ENCODE measurements around the gene XPO6. TPM values are rescaled to one million over a fixed set of nuclear protein-coding genes. Genes with fewer than 3 reads are reported as not detected.
A peak's percentile ranks its signal among the peaks of the same experiment; 100 is the strongest.

XPO6 gene
- polyA plus RNA-seq, 1 experiment, result 207 TPM

- H3K27ac ChIP-seq (ENCODE audit: low read depth, low read length), result peak overlapping the region; percentile 65
- ChIA-PET POLR2A (interaction anchor here (0.6 to 1.6 kb wide), 6 partner anchors 8 to 29 kb away, joined by 3 to 29 read pairs (median 7); no protein-coding TSS in a partner anchor), CTCF (no interaction called here)
- no peak for TF ChIP-seq CTCF (IDR thresholded peaks at IDR 0.05; ENCODE audit: low read depth, low read length)
- H3K27me3 ChIP-seq (ENCODE audit: control insufficient read depth, insufficient read depth, low read length), result no peaks in the 10 kb centered on the region
- H3K9me3 ChIP-seq (ENCODE audit: control insufficient read depth, insufficient read depth, low read length), result no peaks in the 10 kb centered on the region
- DNase-seq (ENCODE audit: low read depth, low spot score), result peak; percentile 91
- H3K4me3 ChIP-seq (ENCODE audit: low read depth, low read length), result no peak overlapping the region
These were observed 30.2 kb downstream of the XPO6 start for GRCh38 chr16:28181515-28181914.

- no peaks in the 10 kb centered on the region for H3K9me3 ChIP-seq (ENCODE audit: control insufficient read depth, insufficient read depth, low read length)
- DNase-seq (ENCODE audit: low read depth, low spot score), result no peak
- peak overlapping the region; percentile 65 for H3K27ac ChIP-seq (ENCODE audit: low read depth, low read length)
- POLR2A ChIA-PET, result interaction anchor here (0.8 to 1.6 kb wide), 5 partner anchors 9 to 30 kb away, joined by 3 to 29 read pairs (median 7); no protein-coding TSS in a partner anchor
- no peak overlapping the region for H3K4me3 ChIP-seq (ENCODE audit: low read depth, low read length)
- TF ChIP-seq CTCF (IDR thresholded peaks at IDR 0.05; ENCODE audit: low read depth, low read length), result no peak
- no peaks in the 10 kb centered on the region for H3K27me3 ChIP-seq (ENCODE audit: control insufficient read depth, insufficient read depth, low read length)
- CTCF ChIA-PET, result no interaction called here
These were observed 30.9 kb downstream of the XPO6 start for GRCh38 chr16:28180655-28181460.

- CTCF ChIA-PET, result interaction anchor here (0.6 kb wide), 1 partner anchor 9 kb away, joined by 3 read pairs; no protein-coding TSS in a partner anchor
- Histone ChIP-seq H3K4me3 (ENCODE audit: low read depth, low read length) (no peak overlapping the region), H3K27ac (ENCODE audit: low read depth, low read length) (no peak overlapping the region), H3K27me3 (ENCODE audit: control insufficient read depth, insufficient read depth, low read length) (no peaks in the 10 kb centered on the region), H3K9me3 (ENCODE audit: control insufficient read depth, insufficient read depth, low read length) (no peaks in the 10 kb centered on the region)
- no peak for DNase-seq (ENCODE audit: low read depth, low spot score)
- POLR2A ChIA-PET, result no interaction called here
- TF ChIP-seq CTCF (IDR thresholded peaks at IDR 0.05; ENCODE audit: low read depth, low read length), result no peak
These were observed 32.4 kb downstream of the XPO6 start for GRCh38 chr16:28179354-28179753.

GRCh38 chr16:28175715-28176114, 36.0 kb downstream of the XPO6 start:
- ChIA-PET POLR2A (no interaction called here), CTCF (interaction anchor here (0.8 kb wide), 1 partner anchor 12 kb away, joined by 3 read pairs; no protein-coding TSS in a partner anchor)
- TF ChIP-seq CTCF (IDR thresholded peaks at IDR 0.05; ENCODE audit: low read depth, low read length), result no peak
- H3K27me3 ChIP-seq (ENCODE audit: control insufficient read depth, insufficient read depth, low read length), result no peaks in the 10 kb centered on the region
- no peak overlapping the region for H3K27ac ChIP-seq (ENCODE audit: low read depth, low read length)
- H3K9me3 ChIP-seq (ENCODE audit: control insufficient read depth, insufficient read depth, low read length), result no peaks in the 10 kb centered on the region
- no peak overlapping the region for H3K4me3 ChIP-seq (ENCODE audit: low read depth, low read length)
- DNase-seq (ENCODE audit: low read depth, low spot score), result no peak

GRCh38 chr16:28172336-28172735, 39.4 kb downstream of the XPO6 start:
- Histone ChIP-seq H3K27ac (ENCODE audit: low read depth, low read length) (no peak overlapping the region), H3K9me3 (ENCODE audit: control insufficient read depth, insufficient read depth, low read length) (no peaks in the 10 kb centered on the region), H3K4me3 (ENCODE audit: low read depth, low read length) (no peak overlapping the region), H3K27me3 (ENCODE audit: control insufficient read depth, insufficient read depth, low read length) (no peaks in the 10 kb centered on the region)
- ChIA-PET POLR2A (no interaction called here), CTCF (no interaction called here)
- no peak for DNase-seq (ENCODE audit: low read depth, low spot score)
- no peak for TF ChIP-seq CTCF (IDR thresholded peaks at IDR 0.05; ENCODE audit: low read depth, low read length)
